ENCODE results near the gene PDGFRB. TPM values are rescaled to one million over a fixed set of nuclear protein-coding genes. Genes with fewer than 3 reads are reported as not detected.

Gene PDGFRB
- total RNA-seq, 3 donors from 2014 or later, result 53.7 to 243 (median 146) TPM

DNA sequence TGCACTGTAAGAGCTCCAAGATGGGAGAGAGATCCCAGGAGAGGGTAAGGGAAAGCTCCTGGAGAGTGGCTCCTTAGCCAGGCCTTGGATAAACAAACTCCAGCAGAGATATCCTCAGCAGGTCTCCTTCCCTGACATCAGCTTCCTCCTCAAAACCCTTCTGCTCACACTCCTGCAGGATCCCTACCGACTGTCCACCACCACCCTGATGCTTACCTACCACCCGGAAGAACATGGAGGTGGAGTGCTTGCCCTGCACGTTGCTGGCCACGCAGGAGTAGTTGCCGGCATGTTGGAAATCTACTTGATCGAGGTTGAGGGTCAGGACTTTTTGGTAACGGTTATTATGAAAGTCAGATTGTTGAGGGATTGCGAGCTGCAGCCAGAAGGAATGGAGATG, 78.6 kb downstream of the PDGFRB start:
- Histone ChIP-seq H3K9me3 (no peaks in the 10 kb centered on the region), H3K4me3 (no peak overlapping the region), H3K36me3 (no peaks in the 10 kb centered on the region), H3K4me1 (no peaks in the 10 kb centered on the region), H3K27ac (no peak overlapping the region), H3K27me3 (no peaks in the 10 kb centered on the region)
- peak in 1 of 2 donors; percentile 12 for DNase-seq (ENCODE audit: low spot score in 2 of 2)
- TF ChIP-seq POLR2A (IDR thresholded peaks at IDR 0.05), result no peak
- TF ChIP-seq CTCF (IDR thresholded peaks at IDR 0.05), result no peak
- no peak for TF ChIP-seq POLR2AphosphoS5 (IDR thresholded peaks at IDR 0.05)
- intact Hi-C loops (cut with DNase I; ENCODE audit: low total_unique reads), result loop anchor here (5.0 kb wide), 1 partner anchor 560 kb away; no protein-coding TSS in a partner anchor

- Histone ChIP-seq H3K4me1 (no peaks in the 10 kb centered on the region), H3K36me3 (no peaks in the 10 kb centered on the region), H3K27ac (no peak overlapping the region), H3K9me3 (no peaks in the 10 kb centered on the region), H3K27me3 (no peaks in the 10 kb centered on the region), H3K4me3 (no peak overlapping the region)
- TF ChIP-seq POLR2A (IDR thresholded peaks at IDR 0.05) (no peak), POLR2AphosphoS5 (IDR thresholded peaks at IDR 0.05) (no peak), CTCF (IDR thresholded peaks at IDR 0.05) (no peak)
- intact Hi-C loops (cut with DNase I; ENCODE audit: low total_unique reads), result loop anchor here (5.0 kb wide), 1 partner anchor 561 kb away; no protein-coding TSS in a partner anchor
- DNase-seq (ENCODE audit: low spot score in 2 of 2), result peak in 1 of 2 donors; percentile 2
Observed at GRCh38 chr5:150075806-150076205, 79.8 kb downstream of the PDGFRB start.

DNA sequence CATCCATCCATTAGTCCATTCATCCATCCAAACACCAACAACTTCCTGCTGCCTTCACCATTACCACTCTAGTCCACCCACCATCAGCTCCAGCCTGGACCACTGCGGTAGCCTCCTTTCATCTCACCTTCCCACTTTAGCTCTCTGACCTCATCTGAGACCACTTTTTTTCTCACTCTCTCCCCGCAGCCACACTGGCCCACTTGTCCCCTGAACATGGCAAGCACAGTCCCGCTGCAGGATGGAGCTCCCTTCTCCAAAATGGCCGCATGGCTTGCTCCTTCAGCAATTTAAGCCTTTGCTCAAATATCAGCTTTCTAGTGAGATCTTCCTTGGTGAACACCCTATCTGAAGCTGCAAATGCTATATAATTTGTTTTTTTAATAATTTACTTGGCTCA, 80.4 kb downstream of the PDGFRB start:
- TF ChIP-seq CTCF (IDR thresholded peaks at IDR 0.05), result no peak
- no peak for TF ChIP-seq POLR2A (IDR thresholded peaks at IDR 0.05)
- TF ChIP-seq POLR2AphosphoS5 (IDR thresholded peaks at IDR 0.05), result no peak
- H3K4me3 ChIP-seq, result no peak overlapping the region
- H3K27ac ChIP-seq, result no peak overlapping the region
- no peaks in the 10 kb centered on the region for H3K4me1 ChIP-seq
- H3K36me3 ChIP-seq, result no peaks in the 10 kb centered on the region
- no peaks in the 10 kb centered on the region for H3K27me3 ChIP-seq
- H3K9me3 ChIP-seq, result no peaks in the 10 kb centered on the region
- intact Hi-C loops (cut with DNase I; ENCODE audit: low total_unique reads), result loop anchor here (5.0 kb wide), 1 partner anchor 562 kb away; no protein-coding TSS in a partner anchor
- DNase-seq (ENCODE audit: low spot score in 2 of 2), result no peak

DNA sequence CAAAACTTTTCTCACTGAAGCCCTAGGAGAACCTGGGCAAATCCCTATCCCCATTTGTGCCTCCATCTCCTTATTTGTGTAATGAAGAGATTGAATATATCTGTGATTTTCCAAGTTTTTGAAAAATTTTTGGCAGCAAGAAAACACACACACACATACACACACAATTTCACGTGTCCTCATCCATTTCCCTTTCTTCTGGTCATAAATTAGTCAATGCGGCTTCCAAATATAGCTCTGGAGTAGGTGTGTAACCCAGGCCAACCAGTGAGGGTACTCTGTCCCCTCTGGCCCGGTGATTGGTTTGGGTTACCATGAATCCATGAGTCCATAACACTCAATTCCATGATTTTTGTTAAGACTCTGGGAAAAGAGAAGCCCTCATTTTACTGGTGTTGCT, 82.0 kb downstream of the PDGFRB start:
- Histone ChIP-seq H3K36me3 (no peaks in the 10 kb centered on the region), H3K27me3 (no peaks in the 10 kb centered on the region), H3K4me3 (no peak overlapping the region), H3K9me3 (no peaks in the 10 kb centered on the region), H3K4me1 (no peaks in the 10 kb centered on the region), H3K27ac (no peak overlapping the region)
- intact Hi-C loops (cut with DNase I; ENCODE audit: low total_unique reads), result no loop called here
- TF ChIP-seq CTCF (IDR thresholded peaks at IDR 0.05), result no peak
- no peak for TF ChIP-seq POLR2A (IDR thresholded peaks at IDR 0.05)
- TF ChIP-seq POLR2AphosphoS5 (IDR thresholded peaks at IDR 0.05), result no peak
- no peak for DNase-seq (ENCODE audit: low spot score in 2 of 2)

DNA sequence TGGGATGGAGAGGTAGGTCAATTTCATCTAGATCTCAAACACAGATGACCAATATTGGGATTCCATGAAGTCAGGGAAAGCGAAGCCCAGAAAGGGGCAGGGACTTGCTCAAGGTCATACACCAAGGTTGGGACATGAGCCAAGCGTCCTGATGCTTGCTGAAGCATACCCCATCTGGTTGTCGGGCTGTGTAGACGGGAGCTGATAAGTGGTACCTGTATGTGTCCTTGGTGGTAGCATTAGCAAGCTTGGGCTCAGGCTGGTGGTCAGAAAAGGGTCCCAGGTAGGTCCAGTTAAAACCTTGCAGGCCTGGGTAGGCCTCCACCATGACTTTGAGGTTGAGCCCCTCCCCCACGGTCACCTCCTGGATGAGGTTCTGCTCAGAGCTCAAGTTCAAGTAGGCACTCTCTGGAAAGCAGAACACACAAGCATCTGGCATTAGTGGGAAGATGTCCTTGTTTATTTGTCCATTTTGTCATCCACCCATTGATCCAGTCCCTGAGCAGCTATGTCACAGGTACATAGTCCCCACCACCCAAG, 82.5 kb downstream of the PDGFRB start:
- H3K4me1 ChIP-seq, result no peaks in the 10 kb centered on the region
- H3K4me3 ChIP-seq, result no peak overlapping the region
- H3K36me3 ChIP-seq, result no peaks in the 10 kb centered on the region
- TF ChIP-seq CTCF (IDR thresholded peaks at IDR 0.05), result no peak
- TF ChIP-seq POLR2AphosphoS5 (IDR thresholded peaks at IDR 0.05), result no peak
- TF ChIP-seq POLR2A (IDR thresholded peaks at IDR 0.05), result no peak
- H3K27me3 ChIP-seq, result no peaks in the 10 kb centered on the region
- intact Hi-C loops (cut with DNase I; ENCODE audit: low total_unique reads), result no loop called here
- H3K27ac ChIP-seq, result no peak overlapping the region
- no peak for DNase-seq (ENCODE audit: low spot score in 2 of 2)
- H3K9me3 ChIP-seq, result no peaks in the 10 kb centered on the region

All from breast epithelium (tissue), 4 donors.